CD4-positive, alpha-beta T cell (primary cell): Measurements from ENCODE around the gene DLX4. TPM values are rescaled to one million over a fixed set of nuclear protein-coding genes. Genes with fewer than 3 reads are reported as not detected.

Experiments used
- ATAC-seq: fragments of 200-7000 bp; cut with Tn5 transposase; one replicate; pipeline ENCODE4 v1.10.0; 2022; ENCODE audit warnings: mild to moderate bottlenecking; ENCODE audit not compliant: poor library complexity
- CTCF ChIA-PET: fragments of 350-600 bp; sonication (Branson Sonifier 250); formaldehyde crosslinking; loops from one replicate; lab custom pipeline; 2021; ENCODE audit warnings: antibody characterized with exemption, inconsistent platforms; lab: Charles Lee
- POLR2A ChIA-PET: fragments of 350-600 bp; sonication (Branson Sonifier 250); formaldehyde crosslinking; loops from one replicate; lab custom pipeline; 2021; ENCODE audit warnings: antibody characterized with exemption, inconsistent platforms; lab: Charles Lee
- DNase-seq, 14 experiments: peaks; one replicate each; pipeline ENCODE4 v3.0.0-alpha.2; 2013 to 2020; ENCODE audit warnings: mixed read lengths in 2 of 14
- H3K27ac ChIP-seq, 2 donors: one replicate each; pipeline versions ENCODE4 v1.5.1 to v1.7.0; 2013; ENCODE audit warnings: low read length in 2 of 2, low read depth in 1 of 2, mild to moderate bottlenecking in 1 of 2
- H3K27me3 ChIP-seq, 2 experiments: 1 replicate in 1 of 2; 2 replicates in 1 of 2; pipeline versions ENCODE4 v1.6.1 to v1.7.0; 2013; ENCODE audit warnings: low read length in 2 of 2, control low read depth in 1 of 2, mild to moderate bottlenecking in 1 of 2, moderate library complexity in 1 of 2; ENCODE audit not compliant: insufficient read depth in 2 of 2, control insufficient read depth in 1 of 2
- H3K36me3 ChIP-seq: one replicate; pipeline ENCODE4 v1.6.1; 2013; ENCODE audit warnings: low read length, control low read depth; ENCODE audit not compliant: insufficient read depth
- H3K4me1 ChIP-seq: one replicate; pipeline ENCODE4 v1.6.1; 2013; ENCODE audit warnings: low read length, control low read depth; ENCODE audit not compliant: insufficient read depth
- H3K4me3 ChIP-seq: one replicate; pipeline ENCODE4 v1.5.1; 2013; ENCODE audit warnings: mild to moderate bottlenecking, low read length, moderate library complexity
- H3K9me3 ChIP-seq, 2 experiments: 1 replicate in 1 of 2; 2 replicates in 1 of 2; pipeline versions ENCODE4 v1.6.1 to v1.7.0; 2013; ENCODE audit warnings: low read length in 2 of 2, mild to moderate bottlenecking in 2 of 2, control low read depth in 1 of 2, moderate library complexity in 1 of 2; ENCODE audit not compliant: control insufficient read depth in 1 of 2, insufficient read depth in 1 of 2
- H3K27ac Mint-ChIP-seq: one replicate; pipeline ENCODE4 v1.8.0; 2020; ENCODE audit warnings: mixed read lengths
- H3K27me3 Mint-ChIP-seq: one replicate; pipeline ENCODE4 v1.8.0; 2021; ENCODE audit warnings: mixed read lengths
- H3K36me3 Mint-ChIP-seq: one replicate; pipeline ENCODE4 v1.8.0; 2021; ENCODE audit warnings: low read depth, mixed read lengths
- H3K4me1 Mint-ChIP-seq: one replicate; pipeline ENCODE4 v1.8.0; 2021; ENCODE audit warnings: low read depth, mixed read lengths
- H3K4me3 Mint-ChIP-seq: one replicate; pipeline ENCODE4 v1.8.0; 2020; ENCODE audit warnings: mild to moderate bottlenecking, mixed read lengths
- H3K9me3 Mint-ChIP-seq: one replicate; pipeline ENCODE4 v1.8.0; 2020; ENCODE audit warnings: mixed read lengths
- intact Hi-C, 2 experiments: fragments of 100-400 bp; cut with DNase I in 1 of 2; cut with micrococcal nuclease in 1 of 2; formaldehyde crosslinking; loops; one replicate each; pipeline versions ENCODE4 v1.15.1 to v1.9.0; 2023 to 2025; cut with DNase I, micrococcal nuclease
- total RNA-seq, 174 experiments: library from RNA in 2 of 174; stranded (reverse) in 2 of 174; gene quantifications; one replicate each; pipeline ENCODE4 v1.2.3 and lab custom pipeline; 2021 to 2026
- TF ChIP-seq, protein P1 (sequence below): fragments of 200-600 bp; IDR thresholded peaks from one replicate; pipeline ENCODE4 v1.8.0; 2022; ENCODE audit warnings: antibody characterized with exemption, mild to moderate bottlenecking

DLX4 gene
- total RNA-seq, 2 experiments from 2014 or later = 0.59 to 0.85 TPM

DNA sequence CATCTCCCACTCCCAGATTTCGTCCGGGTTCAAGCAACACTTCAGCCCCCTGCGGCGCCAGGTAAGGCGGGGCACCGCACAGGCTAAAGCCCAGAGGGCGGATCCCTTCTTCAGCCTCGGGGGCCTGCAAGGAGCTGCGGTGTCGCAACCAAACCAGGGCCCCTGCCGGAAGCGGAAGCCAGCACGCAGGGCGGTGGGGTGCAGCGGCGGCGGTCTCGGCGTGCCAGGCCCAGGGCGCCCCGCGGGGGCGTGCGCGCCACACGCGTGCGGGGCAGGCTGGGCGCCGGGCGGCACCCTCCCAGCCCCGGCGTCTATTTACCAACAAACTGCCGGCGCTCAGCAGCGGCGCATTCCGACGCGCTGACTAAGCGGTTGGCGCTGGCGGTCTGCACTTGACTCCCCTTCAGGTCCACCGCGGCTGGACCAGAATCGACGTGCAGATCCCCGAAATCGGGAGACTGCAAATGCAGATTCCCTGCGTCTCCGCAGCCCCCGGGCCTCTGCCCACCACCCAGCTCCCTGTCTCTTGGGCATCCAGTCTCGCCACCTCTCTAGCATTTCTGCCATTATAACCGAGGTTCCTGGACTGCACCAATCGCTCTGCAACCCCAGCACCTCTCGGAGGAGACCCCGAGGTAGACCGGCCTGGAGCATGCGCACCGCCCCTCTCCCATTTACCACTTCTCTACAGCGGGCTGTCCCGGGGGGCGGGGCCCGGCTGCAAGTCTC lies 421 bp upstream of the DLX4 start:
- ChIA-PET CTCF (no interaction called here), POLR2A (interaction anchor here (1.0 kb wide), 1 partner anchor 28 kb away, joined by 3 read pairs; no protein-coding TSS in a partner anchor)
- Mint-ChIP-seq H3K4me3 (peak overlapping the region; percentile 89), H3K4me1 (peaks cover 73% of the 10 kb centered on the region), H3K36me3 (no peaks in the 10 kb centered on the region), H3K27me3 (peaks cover 89% of the 10 kb centered on the region), H3K9me3 (no peaks in the 10 kb centered on the region), H3K27ac (peak overlapping the region; percentile 25)
- intact Hi-C loops = no loop called here
- H3K36me3 ChIP-seq = no peaks in the 10 kb centered on the region
- H3K4me3 ChIP-seq = peak overlapping the region; percentile 66
- H3K9me3 ChIP-seq = peaks cover 0 to 50% of the 10 kb centered on the region in 2 experiments
- peaks cover 66% of the 10 kb centered on the region for H3K4me1 ChIP-seq
- H3K27me3 ChIP-seq = peaks cover 75 to 82% of the 10 kb centered on the region in 2 experiments
- TF ChIP-seq, protein P1, sequence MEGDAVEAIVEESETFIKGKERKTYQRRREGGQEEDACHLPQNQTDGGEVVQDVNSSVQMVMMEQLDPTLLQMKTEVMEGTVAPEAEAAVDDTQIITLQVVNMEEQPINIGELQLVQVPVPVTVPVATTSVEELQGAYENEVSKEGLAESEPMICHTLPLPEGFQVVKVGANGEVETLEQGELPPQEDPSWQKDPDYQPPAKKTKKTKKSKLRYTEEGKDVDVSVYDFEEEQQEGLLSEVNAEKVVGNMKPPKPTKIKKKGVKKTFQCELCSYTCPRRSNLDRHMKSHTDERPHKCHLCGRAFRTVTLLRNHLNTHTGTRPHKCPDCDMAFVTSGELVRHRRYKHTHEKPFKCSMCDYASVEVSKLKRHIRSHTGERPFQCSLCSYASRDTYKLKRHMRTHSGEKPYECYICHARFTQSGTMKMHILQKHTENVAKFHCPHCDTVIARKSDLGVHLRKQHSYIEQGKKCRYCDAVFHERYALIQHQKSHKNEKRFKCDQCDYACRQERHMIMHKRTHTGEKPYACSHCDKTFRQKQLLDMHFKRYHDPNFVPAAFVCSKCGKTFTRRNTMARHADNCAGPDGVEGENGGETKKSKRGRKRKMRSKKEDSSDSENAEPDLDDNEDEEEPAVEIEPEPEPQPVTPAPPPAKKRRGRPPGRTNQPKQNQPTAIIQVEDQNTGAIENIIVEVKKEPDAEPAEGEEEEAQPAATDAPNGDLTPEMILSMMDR = no peak
- DNase-seq (peak; percentile 40 to 85 (median 62)), ATAC-seq (peak; percentile 75)
- no peak overlapping the region for H3K27ac ChIP-seq

DNA sequence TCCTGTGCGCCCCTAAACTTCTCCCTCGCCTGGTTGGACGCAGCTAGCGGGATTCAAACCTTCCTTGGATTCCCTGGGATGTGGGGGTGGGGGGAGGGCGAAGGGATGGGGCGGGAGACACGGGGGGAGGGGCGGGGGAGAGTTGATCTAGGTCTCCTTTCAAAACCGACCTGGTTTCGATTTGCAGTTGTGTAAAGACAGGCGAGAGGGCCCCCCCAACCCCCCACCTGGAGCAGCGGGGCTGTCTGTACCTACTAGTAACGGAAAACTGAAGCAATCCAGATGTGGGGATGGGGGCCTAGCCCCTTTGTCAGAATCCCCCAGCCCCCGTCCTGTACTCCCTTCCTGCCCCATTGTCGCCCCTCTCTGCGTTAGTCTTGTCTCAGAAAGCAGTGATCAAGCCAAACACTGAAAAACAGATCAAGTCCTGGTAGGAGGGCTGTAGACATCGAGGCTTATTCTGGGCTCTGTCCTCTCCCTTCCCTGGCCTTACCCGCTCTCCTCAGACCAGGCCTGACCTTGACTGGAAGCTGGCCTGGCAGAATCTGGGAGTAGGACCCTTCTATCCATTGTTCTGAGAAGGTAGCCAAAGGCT lies 902 bp downstream of the DLX4 start:
- ChIA-PET POLR2A (interaction anchor here (0.5 kb wide), 1 partner anchor 1288 kb away, joined by 3 read pairs; no protein-coding TSS in a partner anchor), CTCF (no interaction called here)
- DNase-seq (no peak), ATAC-seq (no peak)
- H3K9me3 ChIP-seq = peaks cover 0 to 37% of the 10 kb centered on the region in 2 experiments
- peaks cover 74 to 79% of the 10 kb centered on the region in 2 experiments for H3K27me3 ChIP-seq
- H3K27ac ChIP-seq = no peak overlapping the region
- no peaks in the 10 kb centered on the region for H3K36me3 Mint-ChIP-seq
- H3K4me1 Mint-ChIP-seq = peaks cover 59% of the 10 kb centered on the region
- intact Hi-C loops = no loop called here
- H3K4me3 ChIP-seq = peak overlapping the region; percentile 66
- peaks cover 88% of the 10 kb centered on the region for H3K27me3 Mint-ChIP-seq
- TF ChIP-seq, protein P1 = no peak
- no peaks in the 10 kb centered on the region for H3K36me3 ChIP-seq
- H3K27ac Mint-ChIP-seq = no peak overlapping the region
- peak overlapping the region; percentile 89 for H3K4me3 Mint-ChIP-seq
- no peaks in the 10 kb centered on the region for H3K9me3 Mint-ChIP-seq
- H3K4me1 ChIP-seq = peaks cover 52% of the 10 kb centered on the region

DNA sequence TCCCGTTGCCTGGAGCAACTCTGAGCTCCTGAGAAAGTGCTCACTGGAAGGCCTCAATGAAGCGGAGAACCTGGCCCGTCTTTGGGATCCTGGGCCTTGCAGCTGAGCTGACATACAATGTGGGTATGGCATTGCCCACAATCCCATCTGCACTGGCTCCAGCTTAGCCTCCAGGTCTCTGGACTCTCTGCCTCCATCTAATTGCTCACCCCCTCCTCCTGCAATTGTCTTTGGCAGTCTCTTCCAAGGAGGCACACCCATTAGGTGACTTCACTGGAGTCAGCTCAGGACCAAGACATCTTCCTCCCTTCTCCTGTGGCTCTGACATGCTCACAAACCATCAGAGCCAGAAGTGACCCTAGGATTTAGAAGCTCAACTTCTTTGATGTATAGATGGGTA lies 1.5 kb downstream of the DLX4 start:
- intact Hi-C loops = no loop called here
- H3K4me3 ChIP-seq = no peak overlapping the region
- H3K9me3 ChIP-seq = peaks cover 0 to 36% of the 10 kb centered on the region in 2 experiments
- CTCF ChIA-PET = no interaction called here
- peaks cover 74 to 75% of the 10 kb centered on the region in 2 experiments for H3K27me3 ChIP-seq
- H3K27ac ChIP-seq = no peak overlapping the region
- H3K4me1 ChIP-seq = peaks cover 46% of the 10 kb centered on the region
- Mint-ChIP-seq H3K36me3 (no peaks in the 10 kb centered on the region), H3K27ac (no peak overlapping the region), H3K9me3 (no peaks in the 10 kb centered on the region), H3K4me3 (peak overlapping the region; percentile 89), H3K4me1 (peaks cover 53% of the 10 kb centered on the region), H3K27me3 (peaks cover 88% of the 10 kb centered on the region)
- POLR2A ChIA-PET = no interaction called here
- TF ChIP-seq, protein P1 = no peak
- H3K36me3 ChIP-seq = no peaks in the 10 kb centered on the region
- DNase-seq (no peak), ATAC-seq (no peak)
